Mucosa of descending colon (tissue), 3 donors: ENCODE data around the gene COLEC11. TPM values are rescaled to one million over a fixed set of nuclear protein-coding genes. Genes with fewer than 3 reads are reported as not detected.

Experiments used
- ATAC-seq: fragments of 200-7000 bp; cut with Tn5 transposase; one replicate; pipeline ENCODE4 v1.9.1; 2020; ENCODE audit warnings: mild to moderate bottlenecking, moderate library complexity
- DNase-seq, 3 donors: peaks; one replicate each; pipeline ENCODE4 v3.0.0-alpha.2; 2020
- H3K36me3 ChIP-seq: fragments of 200-600 bp; one replicate; pipeline ENCODE4 v1.8.0; 2021; ENCODE audit warnings: low read depth, mild to moderate bottlenecking
- H3K4me1 ChIP-seq: fragments of 200-600 bp; one replicate; pipeline ENCODE4 v1.8.0; 2021; ENCODE audit warnings: low read depth, mild to moderate bottlenecking
- H3K4me3 ChIP-seq: fragments of 200-600 bp; one replicate; pipeline ENCODE4 v1.8.0; 2021; ENCODE audit warnings: mild to moderate bottlenecking
- H3K9me3 ChIP-seq: fragments of 200-600 bp; one replicate; pipeline ENCODE4 v1.8.0; 2021; ENCODE audit warnings: mild to moderate bottlenecking
- intact Hi-C, 2 donors: fragments of 100-400 bp; cut with DNase I in 1 of 2; cut with micrococcal nuclease in 1 of 2; formaldehyde crosslinking; loops; one replicate each; pipeline versions ENCODE4 v1.11.0 to v1.11.1; 2022; cut with DNase I, micrococcal nuclease
- total RNA-seq, 3 donors: library from RNA; stranded (reverse); fragmentation: NEBNext Ultra II Directional in 2 of 3; extraction: Animal tissue kit (Norgen Biotek cat#: 25700) in 2 of 3; gene quantifications; one replicate each; pipeline versions ENCODE4 v1.2.1 to v1.2.4, GENCODE V29; 2021 to 2023
- TF ChIP-seq, protein P1 (sequence below): fragments of 200-600 bp; IDR thresholded peaks from one replicate; pipeline ENCODE4 v1.8.0; 2022; ENCODE audit warnings: antibody characterized with exemption, mild to moderate bottlenecking
- donor health status: DM: no; HTN: no; CAD: no; lungs with moderate emphysema.
- donor health status: DM: no; HTN: no; CAD: no.
- donor health status: DM: no; HTN: yes; CAD: no.

The COLEC11 gene
- total RNA-seq, 3 donors from 2014 or later: 0.35 to 2.2 (median 1.6) TPM

DNA sequence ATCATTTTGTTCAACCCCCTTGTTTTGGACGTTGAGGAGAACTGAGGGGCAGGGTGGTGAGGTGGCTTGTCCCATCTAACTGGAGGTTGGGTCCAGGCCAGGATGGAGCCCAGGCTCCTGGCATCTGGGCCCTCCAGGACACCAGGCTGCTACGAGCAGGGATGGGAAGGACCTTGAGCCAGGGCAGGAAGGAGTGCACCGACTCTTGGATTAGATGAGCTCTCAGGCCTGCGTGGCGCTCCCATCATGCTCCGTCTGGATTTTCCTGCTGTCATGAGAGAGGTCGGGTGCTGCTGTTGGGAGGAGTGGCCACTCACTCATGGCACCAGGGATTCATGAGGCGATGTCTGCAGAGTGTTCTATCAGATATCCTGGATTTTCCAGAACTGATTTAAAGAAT, 44.7 kb downstream of the COLEC11 start:
- intact Hi-C loops: no loop called here
- DNase-seq (no peak), ATAC-seq (no peak)
- TF ChIP-seq, protein P1, sequence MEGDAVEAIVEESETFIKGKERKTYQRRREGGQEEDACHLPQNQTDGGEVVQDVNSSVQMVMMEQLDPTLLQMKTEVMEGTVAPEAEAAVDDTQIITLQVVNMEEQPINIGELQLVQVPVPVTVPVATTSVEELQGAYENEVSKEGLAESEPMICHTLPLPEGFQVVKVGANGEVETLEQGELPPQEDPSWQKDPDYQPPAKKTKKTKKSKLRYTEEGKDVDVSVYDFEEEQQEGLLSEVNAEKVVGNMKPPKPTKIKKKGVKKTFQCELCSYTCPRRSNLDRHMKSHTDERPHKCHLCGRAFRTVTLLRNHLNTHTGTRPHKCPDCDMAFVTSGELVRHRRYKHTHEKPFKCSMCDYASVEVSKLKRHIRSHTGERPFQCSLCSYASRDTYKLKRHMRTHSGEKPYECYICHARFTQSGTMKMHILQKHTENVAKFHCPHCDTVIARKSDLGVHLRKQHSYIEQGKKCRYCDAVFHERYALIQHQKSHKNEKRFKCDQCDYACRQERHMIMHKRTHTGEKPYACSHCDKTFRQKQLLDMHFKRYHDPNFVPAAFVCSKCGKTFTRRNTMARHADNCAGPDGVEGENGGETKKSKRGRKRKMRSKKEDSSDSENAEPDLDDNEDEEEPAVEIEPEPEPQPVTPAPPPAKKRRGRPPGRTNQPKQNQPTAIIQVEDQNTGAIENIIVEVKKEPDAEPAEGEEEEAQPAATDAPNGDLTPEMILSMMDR: no peak
- H3K4me1 ChIP-seq: no peaks in the 10 kb centered on the region
- H3K9me3 ChIP-seq: no peaks in the 10 kb centered on the region
- H3K36me3 ChIP-seq: no peaks in the 10 kb centered on the region
- no peak overlapping the region for H3K4me3 ChIP-seq

DNA sequence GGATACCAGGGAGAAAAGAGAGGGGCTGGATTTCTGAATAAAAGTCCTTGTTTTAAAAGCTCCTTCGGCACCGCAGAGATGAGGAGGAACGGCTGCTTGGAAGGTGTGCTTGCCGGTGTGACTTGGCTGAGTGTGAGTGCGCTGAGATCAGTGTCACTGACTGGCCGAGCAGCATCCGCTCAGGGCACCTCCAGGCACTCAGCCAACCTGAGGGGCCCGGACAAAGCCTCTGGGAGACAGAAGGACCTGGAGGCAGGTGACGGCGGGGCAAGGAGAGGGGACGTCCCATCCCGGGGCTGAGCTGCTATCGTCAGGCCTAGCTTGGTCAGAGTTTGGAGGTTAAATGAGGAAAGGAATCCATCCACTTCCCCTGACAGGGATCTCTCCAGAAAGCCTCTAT, 46.3 kb downstream of the COLEC11 start:
- Histone ChIP-seq H3K4me3 (no peak overlapping the region), H3K4me1 (no peaks in the 10 kb centered on the region), H3K36me3 (no peaks in the 10 kb centered on the region), H3K9me3 (no peaks in the 10 kb centered on the region)
- intact Hi-C loops: no loop called here
- no peak for ATAC-seq
- DNase-seq: no peak
- TF ChIP-seq, protein P1: no peak

DNA sequence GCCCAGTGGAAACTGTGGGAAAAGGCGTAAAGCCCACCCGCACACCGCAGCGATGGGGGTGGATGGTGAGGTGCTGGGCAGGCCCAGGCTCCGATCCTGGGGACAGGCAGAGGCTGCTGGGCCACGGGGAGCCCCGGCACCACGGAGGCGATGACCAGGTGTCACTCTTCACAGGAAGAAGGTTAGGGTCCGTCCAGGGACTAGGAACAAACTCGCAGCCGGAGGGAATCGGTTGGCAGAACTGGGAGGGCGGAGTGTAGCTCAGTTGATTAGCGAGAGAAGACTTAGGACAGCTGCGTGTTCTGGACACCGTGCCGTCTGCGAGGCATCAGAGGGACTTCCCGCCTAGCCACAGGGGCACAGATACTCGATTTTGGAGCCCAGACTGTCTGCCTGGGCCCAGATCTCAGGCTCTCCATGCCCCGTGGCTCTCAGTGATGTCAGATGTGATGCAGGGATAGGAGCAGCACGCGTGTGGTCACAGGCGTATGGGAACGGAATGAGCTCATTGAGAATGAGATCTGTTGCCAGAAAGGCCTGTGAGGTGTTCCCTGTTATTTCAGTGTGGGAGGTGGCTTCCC, 47.0 kb downstream of the COLEC11 start:
- intact Hi-C loops: no loop called here
- ATAC-seq (no peak), DNase-seq (no peak)
- Histone ChIP-seq H3K4me3 (no peak overlapping the region), H3K4me1 (no peaks in the 10 kb centered on the region), H3K36me3 (no peaks in the 10 kb centered on the region), H3K9me3 (no peaks in the 10 kb centered on the region)
- TF ChIP-seq, protein P1: no peak

DNA sequence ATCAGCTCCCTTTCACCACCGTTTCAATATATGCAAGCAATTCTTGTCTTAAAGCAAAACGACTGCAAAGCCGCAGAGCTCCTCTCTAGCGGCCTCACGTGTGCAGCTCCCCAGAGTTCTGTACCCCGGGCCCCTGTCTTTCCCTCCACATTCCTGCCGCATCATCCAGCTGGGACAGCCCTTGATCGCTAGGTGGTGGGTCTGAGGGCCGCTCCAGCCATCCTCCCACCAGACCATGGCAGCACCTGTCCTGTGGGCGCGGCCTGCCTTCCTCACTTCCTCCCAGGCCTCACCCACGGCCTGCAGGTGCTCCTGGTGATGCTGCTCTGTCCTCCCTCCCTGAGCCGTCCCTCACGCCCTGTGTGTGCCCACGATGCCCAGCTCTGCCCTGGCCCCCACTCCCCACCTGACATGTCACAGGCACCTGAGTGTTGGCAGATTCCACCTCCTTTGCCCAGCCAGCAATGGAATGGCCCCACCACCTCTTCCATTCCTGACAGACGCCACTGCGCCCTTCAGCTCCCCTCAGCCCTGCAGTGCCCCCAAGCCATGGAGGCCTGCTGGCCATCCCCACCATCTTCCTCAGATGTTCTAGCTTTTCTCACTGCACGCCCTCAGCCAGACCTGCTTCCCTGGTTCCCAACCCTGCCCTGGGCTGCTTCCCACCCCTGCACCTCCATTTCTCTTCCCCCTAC, 47.8 kb downstream of the COLEC11 start:
- intact Hi-C loops: no loop called here
- no peaks in the 10 kb centered on the region for H3K4me1 ChIP-seq
- DNase-seq (no peak), ATAC-seq (no peak)
- no peaks in the 10 kb centered on the region for H3K9me3 ChIP-seq
- no peak overlapping the region for H3K4me3 ChIP-seq
- H3K36me3 ChIP-seq: no peaks in the 10 kb centered on the region
- TF ChIP-seq, protein P1: no peak

DNA sequence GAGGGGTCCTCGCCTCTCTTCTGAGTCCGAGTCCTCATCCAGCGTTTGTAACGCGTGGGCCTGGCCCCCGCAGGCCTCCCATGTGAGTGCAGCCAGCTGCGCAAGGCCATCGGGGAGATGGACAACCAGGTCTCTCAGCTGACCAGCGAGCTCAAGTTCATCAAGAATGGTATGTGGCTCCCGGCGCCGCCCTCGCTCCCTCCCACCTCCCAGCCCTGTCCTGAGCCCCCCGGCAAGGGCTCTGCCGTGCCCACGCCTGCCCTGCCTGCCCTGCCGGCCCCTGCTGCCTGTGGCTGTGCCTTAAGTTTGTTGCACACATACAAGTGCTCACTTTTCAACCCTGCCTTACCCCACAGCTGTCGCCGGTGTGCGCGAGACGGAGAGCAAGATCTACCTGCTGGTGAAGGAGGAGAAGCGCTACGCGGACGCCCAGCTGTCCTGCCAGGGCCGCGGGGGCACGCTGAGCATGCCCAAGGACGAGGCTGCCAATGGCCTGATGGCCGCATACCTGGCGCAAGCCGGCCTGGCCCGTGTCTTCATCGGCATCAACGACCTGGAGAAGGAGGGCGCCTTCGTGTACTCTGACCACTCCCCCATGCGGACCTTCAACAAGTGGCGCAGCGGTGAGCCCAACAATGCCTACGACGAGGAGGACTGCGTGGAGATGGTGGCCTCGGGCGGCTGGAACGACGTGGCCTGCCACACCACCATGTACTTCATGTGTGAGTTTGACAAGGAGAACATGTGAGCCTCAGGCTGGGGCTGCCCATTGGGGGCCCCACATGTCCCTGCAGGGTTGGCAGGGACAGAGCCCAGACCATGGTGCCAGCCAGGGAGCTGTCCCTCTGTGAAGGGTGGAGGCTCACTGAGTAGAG, 48.7 kb downstream of the COLEC11 start:
- no peaks in the 10 kb centered on the region for H3K4me1 ChIP-seq
- H3K9me3 ChIP-seq: no peaks in the 10 kb centered on the region
- TF ChIP-seq, protein P1: no peak
- DNase-seq (no peak), ATAC-seq (no peak)
- no peak overlapping the region for H3K4me3 ChIP-seq
- intact Hi-C loops: no loop called here
- H3K36me3 ChIP-seq: no peaks in the 10 kb centered on the region
